Right atrium auricular region (tissue), 2 donors: ENCODE measurements around the gene TCHP. TPM values are rescaled to one million over a fixed set of nuclear protein-coding genes. Genes with fewer than 3 reads are reported as not detected.
A peak's percentile ranks its signal among the peaks of the same experiment; 100 is the strongest.
"Not testable (repeated sequence)": the region's sequence is repeated elsewhere in the genome, so short reads cannot be mapped to it uniquely, and the experiment has no call there.

Experiments
- DNase-seq: peaks from one replicate; pipeline ENCODE4 v3.0.0-alpha.2; 2019; ENCODE audit warnings: low spot score
- H3K27ac ChIP-seq, 2 donors: fragments of 200-600 bp; sonication (generic); 1 replicate in 1 of 2; 2 replicates in 1 of 2; pipeline ENCODE4 v1.5.1; 2016 to 2019
- H3K27me3 ChIP-seq, 2 donors: fragments of 200-600 bp; sonication (generic); one replicate each; pipeline versions ENCODE4 v1.5.1 to v1.6.0; 2017 to 2019
- H3K36me3 ChIP-seq: fragments of 200-600 bp; sonication (generic); one replicate; pipeline ENCODE4 v1.5.1; 2016
- H3K4me1 ChIP-seq, 2 donors: fragments of 200-600 bp; sonication (generic); one replicate each; pipeline versions ENCODE4 v1.5.1 to v1.6.0; 2017 to 2019
- H3K4me3 ChIP-seq, 2 donors: fragments of 200-600 bp; sonication (generic); 1 replicate in 1 of 2; 2 replicates in 1 of 2; pipeline ENCODE4 v1.5.1; 2017 to 2019; ENCODE audit warnings: mild to moderate bottlenecking in 1 of 2, moderate library complexity in 1 of 2
- H3K9me3 ChIP-seq, 2 donors: fragments of 200-600 bp; sonication (generic); one replicate each; pipeline ENCODE4 v1.5.1; 2019
- total RNA-seq, 2 donors: library from RNA; depleted of rRNA; stranded (reverse); fragments of >200 nt; gene quantifications; one replicate each; pipeline ENCODE4 v1.1.0, GENCODE V29; 2016
- TF ChIP-seq, protein P1 (sequence below), 2 donors: fragments of 200-600 bp; sonication (generic); IDR thresholded peaks; one replicate each; pipeline ENCODE4 v1.5.1; 2019; ENCODE audit warnings: antibody characterized with exemption in 2 of 2

Gene TCHP
- total RNA-seq, 2 donors from 2014 or later = 6.4 to 9.4 TPM

DNA sequence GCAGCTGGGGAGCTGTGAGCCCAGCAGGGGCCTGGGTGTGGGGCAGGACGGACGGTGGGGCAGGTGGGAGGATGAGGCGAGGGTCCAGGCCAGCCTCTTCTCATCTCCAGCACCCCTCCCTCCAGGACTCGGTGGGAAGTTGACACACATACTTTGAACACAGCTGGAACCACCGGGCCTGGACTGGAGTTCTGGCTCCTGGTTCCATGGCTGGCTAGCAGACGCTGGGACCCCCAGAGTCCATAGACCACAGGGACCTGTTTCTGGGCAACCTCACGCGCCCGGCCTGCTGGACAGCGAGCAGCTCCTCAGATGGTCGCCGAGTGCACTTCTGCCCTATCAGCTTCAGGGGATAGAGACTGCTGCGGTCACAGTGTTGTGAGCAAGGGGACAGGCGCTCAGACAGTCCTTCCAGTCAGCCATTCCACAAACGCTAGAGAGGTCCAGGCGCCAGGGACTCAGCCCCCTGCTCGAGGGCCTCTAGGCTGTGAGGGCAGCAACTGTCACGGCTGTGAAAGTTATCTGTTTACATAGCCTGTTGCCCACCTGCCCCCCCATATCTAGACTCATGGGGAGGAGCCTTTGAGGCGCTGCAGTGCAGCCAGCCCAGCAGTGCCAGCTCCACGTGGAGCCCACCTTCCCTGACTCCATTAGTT, 25.2 kb downstream of the TCHP start:
- Histone ChIP-seq H3K27me3 (no peaks in the 10 kb centered on the region), H3K36me3 (peaks cover 12% of the 10 kb centered on the region), H3K4me3 (no peak overlapping the region), H3K4me1 (no peaks in the 10 kb centered on the region), H3K9me3 (no peaks in the 10 kb centered on the region), H3K27ac (no peak overlapping the region)
- DNase-seq = no peak
- TF ChIP-seq, protein P1, sequence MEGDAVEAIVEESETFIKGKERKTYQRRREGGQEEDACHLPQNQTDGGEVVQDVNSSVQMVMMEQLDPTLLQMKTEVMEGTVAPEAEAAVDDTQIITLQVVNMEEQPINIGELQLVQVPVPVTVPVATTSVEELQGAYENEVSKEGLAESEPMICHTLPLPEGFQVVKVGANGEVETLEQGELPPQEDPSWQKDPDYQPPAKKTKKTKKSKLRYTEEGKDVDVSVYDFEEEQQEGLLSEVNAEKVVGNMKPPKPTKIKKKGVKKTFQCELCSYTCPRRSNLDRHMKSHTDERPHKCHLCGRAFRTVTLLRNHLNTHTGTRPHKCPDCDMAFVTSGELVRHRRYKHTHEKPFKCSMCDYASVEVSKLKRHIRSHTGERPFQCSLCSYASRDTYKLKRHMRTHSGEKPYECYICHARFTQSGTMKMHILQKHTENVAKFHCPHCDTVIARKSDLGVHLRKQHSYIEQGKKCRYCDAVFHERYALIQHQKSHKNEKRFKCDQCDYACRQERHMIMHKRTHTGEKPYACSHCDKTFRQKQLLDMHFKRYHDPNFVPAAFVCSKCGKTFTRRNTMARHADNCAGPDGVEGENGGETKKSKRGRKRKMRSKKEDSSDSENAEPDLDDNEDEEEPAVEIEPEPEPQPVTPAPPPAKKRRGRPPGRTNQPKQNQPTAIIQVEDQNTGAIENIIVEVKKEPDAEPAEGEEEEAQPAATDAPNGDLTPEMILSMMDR (IDR thresholded peaks at IDR 0.05) = no peak

DNA sequence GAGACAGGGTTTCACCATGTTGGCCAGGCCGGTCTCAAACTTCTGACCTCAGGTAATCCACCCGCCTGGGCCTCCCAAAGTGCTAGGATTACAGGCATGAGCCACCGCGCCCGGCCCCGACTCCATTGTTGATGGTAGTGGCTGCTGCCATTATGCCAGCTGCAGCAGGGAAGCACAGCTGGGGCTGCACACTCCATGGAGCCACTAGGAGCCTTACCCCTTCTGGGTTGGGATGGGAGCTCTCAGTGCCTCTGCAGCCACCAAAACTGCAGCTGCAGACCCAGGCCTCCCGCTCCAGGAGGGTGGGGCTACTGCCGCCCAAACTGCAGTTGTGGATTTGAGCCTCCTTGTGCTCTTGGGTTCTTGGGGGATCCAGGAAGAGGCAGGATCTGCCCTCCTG, 25.9 kb downstream of the TCHP start:
- H3K4me3 ChIP-seq = no peak overlapping the region
- H3K4me1 ChIP-seq = no peaks in the 10 kb centered on the region
- H3K36me3 ChIP-seq = peaks cover 19% of the 10 kb centered on the region
- no peaks in the 10 kb centered on the region for H3K9me3 ChIP-seq
- H3K27me3 ChIP-seq = no peaks in the 10 kb centered on the region
- DNase-seq = no peak
- H3K27ac ChIP-seq = no peak overlapping the region
- TF ChIP-seq, protein P1 (IDR thresholded peaks at IDR 0.05) = no peak

DNA sequence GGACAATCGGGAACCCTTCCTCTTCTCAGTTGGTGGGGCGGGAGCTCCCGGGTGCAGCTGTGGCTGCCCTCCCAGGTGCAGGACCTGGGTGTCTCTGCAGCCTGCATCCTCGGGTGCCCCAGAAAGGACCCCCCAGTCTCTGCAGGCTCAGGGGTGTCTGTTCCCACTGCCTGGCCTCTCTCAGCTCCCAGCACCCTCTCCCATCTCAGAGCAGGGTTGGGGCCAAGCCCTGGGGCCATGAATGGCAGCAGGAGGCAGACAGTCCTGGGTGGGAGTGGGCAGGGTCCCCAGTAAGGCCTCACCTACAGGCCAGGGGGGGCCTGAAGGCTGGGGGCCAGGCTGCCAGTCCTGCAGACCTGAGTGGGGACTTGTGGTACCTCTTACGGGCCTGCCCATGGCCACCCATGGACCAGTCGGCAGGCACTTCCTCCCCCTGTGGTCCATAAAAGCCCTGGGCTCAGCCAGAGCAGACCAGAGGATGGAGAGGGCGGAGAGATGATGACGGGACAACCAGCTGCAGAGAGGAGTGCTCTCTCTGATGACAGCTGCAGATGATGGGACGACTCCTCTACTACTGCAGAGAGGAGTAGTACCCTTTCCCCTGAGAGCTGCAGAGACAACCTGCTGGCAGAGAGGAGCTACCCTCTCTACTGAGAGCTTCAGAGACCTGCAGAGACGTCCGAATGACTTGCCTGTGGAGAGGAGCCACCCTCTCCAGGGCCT, 26.6 kb downstream of the TCHP start:
- Histone ChIP-seq H3K9me3 (no peaks in the 10 kb centered on the region), H3K27ac (no peak overlapping the region), H3K36me3 (peaks cover 25% of the 10 kb centered on the region), H3K27me3 (no peaks in the 10 kb centered on the region), H3K4me1 (no peaks in the 10 kb centered on the region), H3K4me3 (no peak overlapping the region)
- no peak for DNase-seq
- TF ChIP-seq, protein P1 (IDR thresholded peaks at IDR 0.05) = no peak

DNA sequence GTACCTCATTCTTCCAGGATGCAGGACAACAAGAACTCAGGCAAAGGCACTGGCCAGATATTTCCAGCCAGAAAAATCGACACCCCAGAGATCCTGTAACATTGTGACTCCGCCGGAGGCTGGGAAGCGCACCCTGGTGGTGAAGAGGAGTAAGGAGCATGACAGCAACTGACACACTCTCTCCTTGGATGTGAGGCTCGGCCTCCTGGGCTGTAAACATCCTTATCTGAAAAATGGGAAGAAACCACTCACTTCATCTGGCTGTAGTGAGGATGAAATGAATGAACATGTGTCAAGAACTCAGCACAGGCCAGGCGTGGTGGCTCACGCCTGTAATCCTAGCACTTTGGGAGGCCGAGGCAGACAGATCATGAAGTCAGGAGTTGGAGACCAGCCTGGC, 27.5 kb downstream of the TCHP start:
- TF ChIP-seq, protein P1 (IDR thresholded peaks at IDR 0.05) = peak; percentile 18 to 57
- DNase-seq = no peak
- H3K9me3 ChIP-seq = no peaks in the 10 kb centered on the region
- no peak overlapping the region for H3K4me3 ChIP-seq
- no peaks in the 10 kb centered on the region for H3K27me3 ChIP-seq
- peaks cover 35% of the 10 kb centered on the region for H3K36me3 ChIP-seq
- no peaks in the 10 kb centered on the region for H3K4me1 ChIP-seq
- H3K27ac ChIP-seq = no peak overlapping the region

DNA sequence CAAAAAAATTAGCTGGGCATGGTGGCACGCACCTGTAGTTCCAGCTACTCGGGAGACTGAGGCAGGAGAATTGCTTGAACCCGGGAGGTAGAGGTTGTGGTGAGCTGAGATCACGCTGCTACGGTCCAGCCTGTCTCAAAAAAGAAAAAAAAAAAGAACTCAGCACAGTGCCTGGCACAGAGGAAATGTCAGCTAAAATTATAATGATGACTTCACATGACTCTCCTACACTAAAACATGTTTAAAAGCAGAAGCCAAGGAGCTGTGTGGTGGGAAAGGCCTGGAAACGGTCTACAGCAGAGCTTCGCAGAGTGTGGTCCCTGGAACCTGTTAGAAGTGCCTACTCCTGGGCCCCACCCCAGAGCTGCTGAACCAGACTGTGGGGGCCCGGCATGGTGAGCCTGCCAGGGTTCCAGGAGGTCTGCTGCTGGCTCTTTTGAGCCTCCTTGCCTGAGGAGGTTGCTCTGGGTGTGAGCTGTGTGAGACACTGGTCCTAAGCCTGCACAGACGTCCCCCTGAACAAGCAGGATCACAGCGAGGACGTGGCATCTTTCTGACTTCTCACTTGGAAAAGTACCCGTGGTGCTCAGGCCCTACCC, 28.1 kb downstream of the TCHP start:
- no peak overlapping the region for H3K4me3 ChIP-seq
- no peak overlapping the region for H3K27ac ChIP-seq
- no peaks in the 10 kb centered on the region for H3K4me1 ChIP-seq
- H3K36me3 ChIP-seq = peaks cover 40% of the 10 kb centered on the region
- TF ChIP-seq, protein P1 (IDR thresholded peaks at IDR 0.05) = no peak
- H3K27me3 ChIP-seq = no peaks in the 10 kb centered on the region
- H3K9me3 ChIP-seq = no peaks in the 10 kb centered on the region
- no peak for DNase-seq

DNA sequence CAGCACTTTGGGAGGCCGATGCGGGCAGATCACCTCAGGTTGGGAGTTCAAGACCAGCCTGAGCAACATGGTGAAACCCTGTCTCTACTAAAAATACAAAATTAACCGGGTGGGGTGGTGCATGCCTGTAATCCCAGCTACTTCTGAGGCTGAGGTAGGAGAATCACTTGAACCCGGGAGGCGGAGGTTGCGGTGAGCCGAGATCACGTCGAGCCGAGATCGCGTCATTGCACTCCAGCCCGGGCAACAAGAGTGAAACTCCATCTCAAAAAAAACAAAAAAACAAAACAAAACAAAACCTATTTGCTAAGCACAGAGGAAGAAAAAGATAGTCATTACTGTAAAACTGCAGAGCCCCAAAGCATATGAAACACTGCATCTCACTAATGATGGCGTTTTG, 29.3 kb downstream of the TCHP start:
- not testable (repeated sequence) for H3K4me3 ChIP-seq, H3K4me1 ChIP-seq, H3K9me3 ChIP-seq, DNase-seq, H3K27ac ChIP-seq, H3K27me3 ChIP-seq
- peaks cover 52% of the 10 kb centered on the region for H3K36me3 ChIP-seq
